ENCODE measurements around the gene LPP.
"Not testable (repeated sequence)": the region's sequence is repeated elsewhere in the genome, so short reads cannot be mapped to it uniquely, and the experiment has no call there.

LPP gene, protein sequence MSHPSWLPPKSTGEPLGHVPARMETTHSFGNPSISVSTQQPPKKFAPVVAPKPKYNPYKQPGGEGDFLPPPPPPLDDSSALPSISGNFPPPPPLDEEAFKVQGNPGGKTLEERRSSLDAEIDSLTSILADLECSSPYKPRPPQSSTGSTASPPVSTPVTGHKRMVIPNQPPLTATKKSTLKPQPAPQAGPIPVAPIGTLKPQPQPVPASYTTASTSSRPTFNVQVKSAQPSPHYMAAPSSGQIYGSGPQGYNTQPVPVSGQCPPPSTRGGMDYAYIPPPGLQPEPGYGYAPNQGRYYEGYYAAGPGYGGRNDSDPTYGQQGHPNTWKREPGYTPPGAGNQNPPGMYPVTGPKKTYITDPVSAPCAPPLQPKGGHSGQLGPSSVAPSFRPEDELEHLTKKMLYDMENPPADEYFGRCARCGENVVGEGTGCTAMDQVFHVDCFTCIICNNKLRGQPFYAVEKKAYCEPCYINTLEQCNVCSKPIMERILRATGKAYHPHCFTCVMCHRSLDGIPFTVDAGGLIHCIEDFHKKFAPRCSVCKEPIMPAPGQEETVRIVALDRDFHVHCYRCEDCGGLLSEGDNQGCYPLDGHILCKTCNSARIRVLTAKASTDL

DNA sequence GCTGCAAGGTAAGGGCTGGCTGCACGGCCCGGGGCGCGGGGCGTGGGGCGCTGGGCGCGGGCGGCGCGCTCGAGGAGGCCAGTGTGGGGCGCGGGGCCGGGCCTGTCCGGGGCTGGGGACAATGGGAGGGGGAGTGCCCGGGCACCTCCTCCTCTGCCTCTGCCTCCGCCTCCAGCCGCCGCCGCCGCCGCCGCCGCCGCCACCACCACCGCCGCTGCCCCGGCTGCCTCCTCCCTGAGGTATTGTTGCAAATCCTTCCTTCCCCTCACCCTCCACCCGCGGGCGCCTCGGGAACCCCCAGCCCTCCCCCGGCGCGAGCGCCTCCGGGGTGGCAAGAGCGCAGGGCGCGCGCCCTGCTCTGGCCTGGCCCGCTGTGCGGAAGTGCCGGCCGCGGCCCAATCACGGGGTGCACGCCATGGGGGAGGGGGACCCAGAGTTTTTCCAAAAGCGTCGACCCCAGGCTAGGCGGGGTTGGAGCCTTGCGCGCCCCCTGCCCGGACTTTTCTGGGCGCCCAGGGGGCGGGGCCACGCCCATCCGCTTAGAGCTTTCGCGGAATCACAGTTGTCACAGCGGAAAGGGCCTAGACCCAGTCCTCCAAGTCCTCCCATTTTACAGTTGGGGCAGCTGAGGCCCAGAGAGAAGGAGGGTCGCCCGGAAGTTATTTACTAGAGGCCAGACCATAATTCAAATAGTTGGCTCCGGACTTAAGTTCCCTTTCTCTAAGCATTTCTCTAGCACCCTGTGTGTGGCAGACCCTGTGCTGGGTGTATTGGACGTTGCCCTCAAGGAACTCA is at the start of gene LPP:
TSS of gene LPP (plus strand) at position 144 of the 795 bp plus-strand sequence. CDS start 251,964 bp downstream, outside the sequence.
- DNase-seq (ENCODE audit: low spot score) = peak; percentile 83

DNA sequence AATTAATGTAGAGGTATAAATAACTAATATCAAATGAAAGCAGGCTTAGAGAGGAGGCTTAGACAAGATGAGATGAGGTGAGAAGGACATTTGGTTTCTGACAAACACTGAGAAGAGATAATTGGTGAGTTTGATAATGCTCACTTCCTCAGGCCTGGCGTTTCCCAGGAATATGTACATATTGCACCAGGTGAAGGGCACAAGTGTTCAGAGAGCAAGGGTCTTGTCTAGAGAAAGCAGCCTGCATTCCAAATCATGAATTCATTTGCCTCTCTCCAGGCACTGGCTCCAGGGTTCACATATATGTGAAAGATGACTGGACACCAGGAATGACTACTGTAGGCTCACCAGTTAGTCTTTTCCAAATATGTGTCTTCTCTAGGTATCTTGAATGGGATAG is 48.0 kb upstream of the LPP start:
- no peak for DNase-seq (ENCODE audit: low spot score)

DNA sequence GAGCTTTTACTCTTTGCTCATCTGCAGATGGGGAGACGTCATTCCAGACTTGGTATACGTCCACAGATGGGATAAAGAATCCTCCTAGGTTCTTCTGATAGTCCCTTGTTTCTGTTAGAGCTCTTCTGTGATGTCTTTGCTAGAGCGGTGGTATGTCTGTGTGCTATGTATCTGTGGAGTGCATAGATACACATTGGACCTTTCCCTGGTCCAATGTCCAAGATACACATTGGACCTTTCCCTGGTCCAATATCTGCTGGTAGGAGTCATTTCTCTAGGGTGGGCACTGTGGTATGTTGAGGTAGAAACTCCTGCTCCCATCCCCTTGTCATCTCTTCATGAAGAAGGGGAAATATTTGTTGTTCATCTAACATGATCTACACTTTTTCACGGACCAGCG is 47.5 kb upstream of the LPP start:
- no peak for DNase-seq (ENCODE audit: low spot score)

DNA sequence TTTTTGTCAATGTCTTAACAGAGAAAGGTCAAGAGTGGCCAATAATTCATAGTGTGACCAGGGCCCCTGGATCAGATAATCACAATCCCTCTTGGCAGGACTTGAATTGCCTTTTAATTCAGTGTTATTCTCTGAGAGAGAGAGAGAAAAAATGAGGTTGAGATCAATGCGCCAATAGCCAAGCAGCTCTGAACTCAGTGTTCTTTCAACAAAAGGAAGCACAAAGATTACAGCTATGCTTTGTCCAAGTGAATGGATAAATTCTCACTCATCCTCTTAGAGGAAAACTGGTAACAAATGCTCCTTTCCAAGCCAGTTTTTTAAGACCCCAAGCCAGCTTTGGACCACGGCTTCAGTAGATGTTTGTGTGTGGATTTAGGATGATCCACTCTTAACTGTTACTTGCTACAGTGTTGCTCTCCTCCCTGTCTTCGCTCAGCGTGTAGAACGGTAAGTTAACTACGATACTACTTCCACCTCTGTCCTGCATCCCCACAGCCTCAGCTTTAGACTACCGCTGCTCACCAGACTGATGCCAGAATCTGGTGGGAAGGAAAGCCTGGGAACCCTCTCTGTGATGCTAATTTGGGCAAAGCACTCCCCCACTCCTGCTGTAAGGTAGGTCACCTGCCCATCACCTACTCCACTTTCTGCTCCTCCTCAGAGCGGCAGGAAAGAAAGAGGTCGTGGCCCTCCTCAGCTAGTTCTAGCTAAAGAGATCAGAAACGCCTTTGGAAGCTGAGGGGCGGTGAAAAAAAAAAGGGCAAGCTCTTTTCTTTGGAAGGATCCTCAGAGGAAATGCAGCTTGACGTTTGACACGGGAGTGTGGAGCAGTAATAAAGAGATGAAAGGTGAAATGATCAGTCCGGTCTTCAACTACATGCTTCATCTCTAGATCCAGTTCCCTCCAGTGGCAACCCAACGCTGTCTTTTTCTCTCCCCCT is 46.8 kb upstream of the LPP start:
- DNase-seq (ENCODE audit: low spot score) = no peak

DNA sequence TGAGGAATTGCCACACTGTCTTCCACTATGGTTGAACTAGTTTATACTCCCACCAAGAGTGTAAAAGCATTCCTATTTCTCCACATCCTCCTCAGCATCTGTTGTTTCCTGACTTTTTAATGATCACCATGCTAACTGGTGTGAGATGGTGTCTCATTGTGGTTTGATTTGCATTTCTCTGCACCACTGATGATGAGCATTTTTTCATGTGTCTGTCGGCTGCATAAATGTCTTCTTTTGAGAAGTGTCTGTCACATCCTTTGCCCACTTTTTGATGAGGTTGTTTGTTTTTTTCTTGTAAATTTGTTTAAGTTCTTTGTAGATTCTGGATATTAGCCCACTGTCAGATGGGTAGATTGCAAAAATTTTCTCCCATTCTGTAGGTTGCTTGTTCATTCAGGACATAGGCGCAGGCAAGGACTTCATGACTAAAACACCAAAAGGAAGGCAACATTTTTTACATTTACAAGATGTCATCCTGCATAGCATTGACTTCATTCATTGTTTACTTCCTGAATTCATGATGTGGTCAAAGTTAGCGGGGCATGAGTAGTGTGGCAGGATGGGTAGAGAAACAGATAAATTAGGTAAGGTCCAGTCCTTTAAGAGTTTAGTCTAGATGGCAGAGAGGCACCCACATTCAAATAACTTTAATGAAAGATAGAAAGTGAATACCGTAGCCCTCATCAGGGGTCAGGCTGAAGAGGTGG is 45.1 kb upstream of the LPP start:
- no peak for DNase-seq (ENCODE audit: low spot score)

DNA sequence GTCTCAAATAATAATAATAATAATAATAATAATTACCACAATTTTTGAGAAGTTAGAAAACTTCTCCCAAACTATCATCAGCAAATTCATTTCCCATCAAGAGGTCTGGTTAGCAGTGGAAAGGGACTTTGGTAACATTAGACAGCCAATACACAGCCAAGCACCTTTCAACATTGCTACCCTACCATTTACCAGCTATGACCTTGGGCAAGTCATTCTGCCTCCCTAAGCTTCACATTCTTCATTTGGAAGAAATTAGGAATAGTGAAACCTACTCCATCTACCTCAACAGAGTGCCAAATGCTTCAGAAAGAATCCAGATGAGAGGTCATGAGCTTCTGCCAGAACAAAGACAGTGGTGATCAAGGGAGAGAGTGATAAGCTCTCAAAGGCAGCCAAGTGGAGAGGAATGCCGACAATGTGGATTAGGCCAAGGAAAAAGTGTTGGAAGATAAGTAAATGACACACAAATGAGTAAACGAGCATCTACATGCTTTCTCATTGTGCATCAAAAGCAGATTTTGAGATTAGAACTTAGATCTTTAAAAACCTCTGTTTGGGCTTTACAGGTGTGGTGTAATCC is 42.9 kb upstream of the LPP start:
- DNase-seq (ENCODE audit: low spot score) = no peak

DNA sequence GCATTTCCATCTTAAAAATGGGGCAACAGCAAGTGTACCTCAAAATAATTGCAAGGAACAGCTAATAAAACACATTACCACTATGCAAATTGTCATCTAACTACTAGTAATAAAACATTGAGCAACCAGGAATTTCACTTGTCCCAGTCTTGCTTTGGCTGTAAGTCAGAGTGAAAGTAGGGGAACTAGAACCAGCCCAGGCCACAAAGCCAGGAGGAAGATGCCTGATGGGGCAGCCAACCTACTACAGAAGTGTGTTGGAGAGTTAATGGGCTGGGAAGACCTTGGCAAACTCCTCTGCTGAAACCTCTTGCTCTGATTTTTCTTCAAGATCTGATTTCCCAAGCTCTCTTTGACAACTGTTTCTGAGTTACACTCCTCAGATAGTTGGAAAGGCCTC is 40.2 kb upstream of the LPP start:
- DNase-seq (ENCODE audit: low spot score) = no peak

DNA sequence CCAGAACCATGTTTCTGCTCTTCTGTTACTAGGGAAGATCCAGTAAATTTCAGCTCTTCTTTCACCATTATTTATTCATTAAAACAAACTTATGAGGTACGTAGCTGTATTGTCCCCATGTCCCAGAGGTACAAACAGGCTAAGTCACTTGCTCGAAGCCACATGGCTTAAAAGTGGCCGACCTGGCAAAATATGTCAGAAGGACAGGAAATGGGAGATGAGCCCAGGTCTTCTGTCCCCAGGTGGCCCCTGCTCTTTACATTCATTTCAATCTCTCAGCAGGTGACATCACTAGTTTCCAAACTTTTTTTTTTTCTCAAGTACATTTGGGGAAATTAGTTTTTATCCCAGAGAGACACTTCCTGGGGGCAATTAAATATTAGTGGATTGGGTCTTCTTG is 34.1 kb upstream of the LPP start:
- no peak for DNase-seq (ENCODE audit: low spot score)

DNA sequence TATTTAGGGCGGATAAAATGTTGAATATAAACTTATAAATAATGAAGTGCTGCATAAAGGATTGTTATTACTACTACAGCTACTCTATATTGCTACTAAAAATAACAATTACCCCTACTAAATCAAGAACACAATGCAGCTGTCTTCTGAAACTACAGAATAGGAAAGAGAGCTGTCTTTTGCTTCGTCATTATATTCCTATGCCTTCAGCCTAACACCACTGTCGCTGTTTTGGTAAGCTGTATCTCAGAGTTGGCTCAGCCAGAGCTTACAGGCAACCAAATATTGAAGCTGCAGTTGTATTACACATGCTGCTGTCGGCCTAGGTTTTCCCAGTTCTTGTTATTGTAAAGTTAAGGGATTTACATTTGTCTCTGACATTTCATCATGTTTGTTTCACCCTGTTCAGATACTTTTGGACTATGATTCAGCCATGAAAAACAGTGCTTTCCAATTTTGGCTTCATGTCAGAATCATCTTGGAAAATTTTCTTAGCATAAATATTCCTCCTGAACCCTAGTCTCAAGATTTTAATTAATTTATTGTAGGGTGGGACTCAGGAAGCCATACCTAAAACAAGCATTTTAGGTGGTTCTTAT is 31.3 kb upstream of the LPP start:
- DNase-seq (ENCODE audit: low spot score) = no peak

DNA sequence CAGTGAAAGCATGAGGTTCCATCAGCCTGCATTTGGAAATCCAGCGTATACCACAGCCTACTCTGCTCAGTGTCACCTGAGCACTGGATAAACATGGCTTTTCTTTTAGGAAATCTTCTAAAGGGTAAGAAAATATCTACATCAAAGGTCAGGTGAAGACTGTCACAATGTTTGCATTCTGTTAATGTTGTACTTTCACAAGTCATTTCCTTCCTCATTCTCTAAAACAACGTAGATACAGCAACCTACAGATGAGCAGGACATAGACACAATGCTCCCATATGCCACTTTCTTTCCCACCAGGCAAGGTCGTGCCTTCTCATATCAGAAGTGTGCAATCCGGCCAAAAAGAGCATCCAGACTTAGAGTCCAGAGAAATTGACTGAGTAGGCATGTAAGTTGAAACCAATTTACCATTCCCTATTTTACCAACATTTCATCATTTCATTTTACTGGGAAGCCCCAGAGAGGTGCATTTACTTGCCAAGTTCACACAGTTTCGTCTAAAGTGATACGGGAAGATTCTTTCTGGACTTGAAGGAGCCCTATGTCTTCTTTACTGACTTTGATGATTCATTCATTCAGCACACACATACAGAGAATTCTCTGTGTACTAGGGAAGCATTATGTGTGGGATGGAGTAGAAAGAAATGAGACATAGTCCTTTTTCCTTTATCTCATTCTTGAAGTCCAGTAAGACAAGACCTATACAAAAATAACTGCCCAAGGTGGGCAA is 30.6 kb upstream of the LPP start:
- no peak for DNase-seq (ENCODE audit: low spot score)

DNA sequence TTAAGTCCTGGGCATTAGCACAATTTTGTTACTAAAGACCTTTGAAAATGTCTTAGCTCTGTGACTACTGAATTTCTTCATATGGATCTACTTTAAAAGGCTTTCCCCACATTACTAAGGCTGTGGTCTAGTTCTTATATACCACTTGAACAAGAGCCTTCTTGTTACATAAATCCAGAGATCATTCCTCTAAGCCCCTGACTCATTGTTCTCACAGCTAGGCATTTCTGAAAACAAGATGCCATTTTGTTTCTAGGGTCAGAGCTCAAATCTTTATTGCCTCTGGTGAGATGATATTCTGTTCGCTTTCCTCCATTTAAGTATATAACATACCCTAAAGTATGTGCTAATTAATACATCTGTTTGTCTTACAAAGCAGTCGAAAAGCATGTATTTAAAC is 29.8 kb upstream of the LPP start:
- no peak for DNase-seq (ENCODE audit: low spot score)

DNA sequence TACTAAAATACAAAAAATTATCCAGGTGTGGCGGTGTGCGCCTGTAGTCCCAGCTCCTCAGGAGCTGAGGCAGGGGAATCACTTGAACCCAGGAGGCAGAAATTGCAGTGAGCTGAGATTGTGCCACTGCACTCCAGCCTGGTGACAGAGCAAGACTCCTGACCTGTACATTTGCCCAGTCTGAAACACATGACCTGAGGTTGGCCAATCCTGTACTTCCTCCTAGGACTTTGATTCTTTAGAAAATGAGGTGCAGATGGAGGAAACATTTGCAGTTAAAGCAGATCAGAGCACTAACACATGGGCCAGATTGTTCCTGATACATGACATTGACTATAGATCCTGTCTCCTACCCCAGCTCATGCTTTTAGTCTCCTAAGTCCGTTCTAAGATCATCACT is 28.9 kb upstream of the LPP start:
- DNase-seq (ENCODE audit: low spot score) = no peak

DNA sequence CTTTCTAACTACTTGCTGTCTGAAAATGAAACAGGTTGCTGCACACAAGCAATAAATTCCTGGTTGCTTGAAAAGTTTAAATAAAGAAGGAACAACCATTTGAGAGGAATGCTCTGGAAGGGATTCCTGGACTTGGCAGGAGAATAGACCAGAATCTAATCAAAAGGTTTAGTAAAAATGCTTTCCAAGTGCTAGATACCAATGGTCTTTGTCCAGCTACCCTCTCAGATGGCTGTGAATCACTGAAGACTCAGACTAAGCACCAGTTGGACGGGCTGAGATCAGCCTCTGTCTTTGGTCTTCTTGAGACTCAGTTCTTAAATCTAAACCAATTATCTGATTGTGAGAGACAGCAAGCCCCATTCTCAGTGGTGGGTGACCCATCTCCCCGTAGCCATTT is 27.7 kb upstream of the LPP start:
- DNase-seq (ENCODE audit: low spot score) = no peak

DNA sequence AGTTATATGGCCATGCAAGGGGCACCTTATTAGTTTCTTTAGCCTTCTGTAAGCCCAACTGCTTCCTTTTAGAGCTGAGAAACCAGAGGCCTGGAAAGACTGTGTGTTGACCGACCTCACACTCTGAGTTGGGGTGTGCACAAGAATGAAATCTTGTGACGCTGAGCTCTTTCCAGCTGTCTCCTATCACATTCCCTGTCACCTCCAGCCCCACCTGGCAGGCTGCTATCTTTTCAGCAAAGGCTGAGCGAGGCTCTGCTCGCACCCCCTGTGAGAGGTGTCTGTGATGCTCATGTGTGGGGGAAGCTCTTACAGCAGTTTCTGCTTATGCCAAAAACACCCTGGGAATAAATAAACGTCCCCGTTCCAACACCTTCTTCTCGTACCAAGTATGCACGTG is 27.0 kb upstream of the LPP start:
- DNase-seq (ENCODE audit: low spot score) = no peak

DNA sequence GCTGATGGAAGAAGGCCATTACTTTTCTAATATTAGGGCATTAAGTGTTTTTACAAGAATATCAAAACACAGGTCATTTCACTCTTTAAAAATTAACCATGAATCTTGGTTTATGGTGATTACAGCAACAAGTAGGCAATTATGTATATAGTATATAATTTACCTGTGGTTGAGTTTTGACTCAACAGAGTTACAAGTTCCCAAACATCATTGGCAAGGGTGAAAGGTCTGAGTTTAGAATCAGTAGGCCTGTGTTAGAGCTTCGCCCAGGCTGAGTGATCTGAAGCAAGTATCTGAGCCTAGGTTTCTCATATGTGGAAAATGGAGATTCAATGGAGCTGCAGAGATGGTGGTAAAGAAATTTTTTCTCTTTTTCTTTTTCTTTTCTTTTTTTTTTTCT is 25.1 kb upstream of the LPP start:
- no peak for DNase-seq (ENCODE audit: low spot score)

DNA sequence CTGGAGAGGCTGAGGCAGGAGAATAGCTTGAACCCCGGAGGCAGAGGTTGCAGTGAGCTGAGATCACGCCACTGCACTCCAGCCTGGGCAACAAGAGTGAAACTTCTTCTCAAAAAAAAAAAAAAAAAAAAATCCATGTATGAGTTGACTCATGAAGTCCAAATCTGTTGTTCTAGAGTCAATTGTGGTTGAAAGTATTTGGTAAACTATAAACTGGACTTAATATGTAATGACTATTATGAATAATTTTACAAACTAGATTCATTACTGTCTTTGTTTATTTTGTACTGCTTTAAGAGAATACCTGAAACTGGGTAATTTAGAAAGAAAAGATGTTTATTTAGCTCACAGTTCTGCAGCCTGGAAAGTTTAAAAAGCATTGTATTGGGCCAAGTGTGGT is 22.9 kb upstream of the LPP start:
- not testable (repeated sequence) for DNase-seq (ENCODE audit: low spot score)

DNA sequence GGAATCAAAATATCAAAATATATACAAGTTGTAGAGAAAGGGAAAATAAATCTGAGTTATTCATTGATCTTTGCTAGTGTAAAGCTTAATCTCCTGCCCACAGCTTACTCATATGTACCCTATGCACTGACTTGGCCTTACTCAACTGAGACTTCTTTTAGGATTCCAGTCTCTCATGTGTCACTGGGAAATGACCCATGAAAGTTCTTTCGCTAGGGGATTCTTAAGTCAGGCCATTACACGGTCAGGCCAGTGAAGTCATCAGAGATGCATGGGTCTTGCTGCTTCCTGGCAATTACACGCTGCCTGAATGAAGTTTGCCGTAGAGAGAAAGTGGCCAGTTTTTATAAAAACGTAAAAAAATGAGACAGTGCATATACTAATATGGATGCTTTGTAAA is 20.7 kb upstream of the LPP start:
- no peak for DNase-seq (ENCODE audit: low spot score)

DNA sequence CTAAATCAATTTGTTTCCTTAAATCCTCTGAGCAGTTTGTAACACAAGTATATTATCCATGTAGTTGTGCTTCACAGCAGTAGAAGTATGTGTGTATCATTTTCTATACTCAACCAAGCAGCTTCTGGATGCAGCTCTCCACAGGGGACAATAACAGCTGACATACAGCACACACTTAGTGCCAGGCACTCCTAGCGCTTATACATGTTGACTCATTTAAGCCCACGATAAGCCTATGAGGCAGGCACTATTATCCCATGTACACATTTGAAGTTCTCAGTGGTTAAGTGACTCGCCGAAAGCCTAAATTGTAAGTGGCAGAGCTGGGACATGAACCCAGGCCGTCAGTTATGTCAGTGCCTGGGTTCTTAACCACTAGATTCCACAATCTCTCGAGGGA is 20.3 kb upstream of the LPP start:
- DNase-seq (ENCODE audit: low spot score) = no peak

DNA sequence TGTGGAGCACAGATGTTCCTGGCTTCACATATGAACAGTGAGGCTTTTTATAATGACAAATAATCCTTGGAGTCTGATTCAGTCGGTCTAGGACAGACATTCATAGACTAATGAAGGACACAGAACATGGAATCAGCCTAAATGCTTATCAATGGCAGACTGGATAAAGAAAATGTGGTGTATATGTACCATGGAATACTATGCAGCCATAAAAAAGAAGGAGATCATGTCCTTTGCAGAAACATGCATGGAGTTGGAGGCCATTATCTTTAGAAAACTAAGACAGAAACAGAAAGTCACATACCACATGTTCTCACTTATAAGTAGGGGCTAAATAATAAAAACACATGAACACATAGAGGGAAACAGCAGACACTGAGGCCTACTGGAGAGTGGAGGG is 19.9 kb upstream of the LPP start:
- DNase-seq (ENCODE audit: low spot score) = no peak

DNA sequence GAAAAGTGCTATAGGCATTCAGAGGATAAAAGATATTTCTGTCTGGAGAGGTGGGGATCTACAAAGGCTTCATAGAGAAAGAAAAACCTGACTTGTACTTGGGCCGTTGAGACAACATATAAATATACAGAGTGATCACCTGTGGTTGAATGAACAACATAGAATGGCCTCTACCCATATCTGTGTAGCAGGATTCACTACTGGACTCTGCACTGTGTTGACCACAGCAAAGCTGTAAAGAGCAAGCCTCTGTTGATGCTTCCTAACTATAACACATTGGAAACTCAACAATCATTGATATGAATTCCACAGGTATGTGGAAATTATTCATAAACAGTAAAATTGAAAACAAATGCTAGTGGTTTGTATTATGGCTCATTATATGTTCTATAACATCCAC is 19.1 kb upstream of the LPP start:
- no peak for DNase-seq (ENCODE audit: low spot score)

All from hepatic stellate cell (primary cell).